ENCODE measurements around the gene FBXW12.

The FBXW12 gene

GRCh38 chr3:48416091-48416505, 44.1 kb downstream of the FBXW12 start:
- TF ChIP-seq SPI1 (IDR thresholded peaks at IDR 0.05; ENCODE audit: borderline replicate concordance, low read depth), result no peak
- TF ChIP-seq CTCF (IDR thresholded peaks at IDR 0.05; ENCODE audit: insufficient read depth, low read length), result no peak
- no peak for TF ChIP-seq POLR2AphosphoS5 (IDR thresholded peaks at IDR 0.05; ENCODE audit: low read depth)
- no peak for TF ChIP-seq GABPA (IDR thresholded peaks at IDR 0.05; ENCODE audit: low read depth)
- no peak for TF ChIP-seq REST (IDR thresholded peaks at IDR 0.05; ENCODE audit: insufficient replicate concordance, low read depth)
- no peak overlapping the region for H3K4me3 ChIP-seq (replicated peaks; ENCODE audit: insufficient read depth, low read length)
- DNase-seq (ENCODE audit: low read depth in 1 of 2, low spot score in 1 of 2), result no peak
- no peaks in the 10 kb centered on the region for H3K27me3 ChIP-seq (ENCODE audit: insufficient read depth, poor library complexity, severe bottlenecking)
- H3K27ac ChIP-seq (replicated peaks), result no peak overlapping the region

- no peak for TF ChIP-seq POLR2AphosphoS5 (IDR thresholded peaks at IDR 0.05; ENCODE audit: low read depth)
- no peak for TF ChIP-seq SPI1 (IDR thresholded peaks at IDR 0.05; ENCODE audit: borderline replicate concordance, low read depth)
- TF ChIP-seq GABPA (IDR thresholded peaks at IDR 0.05; ENCODE audit: low read depth), result no peak
- no peak for TF ChIP-seq CTCF (IDR thresholded peaks at IDR 0.05; ENCODE audit: insufficient read depth, low read length)
- no peak for TF ChIP-seq REST (IDR thresholded peaks at IDR 0.05; ENCODE audit: insufficient replicate concordance, low read depth)
- no peaks in the 10 kb centered on the region for H3K27me3 ChIP-seq (ENCODE audit: insufficient read depth, poor library complexity, severe bottlenecking)
- H3K27ac ChIP-seq (replicated peaks), result no peak overlapping the region
- no peak overlapping the region for H3K4me3 ChIP-seq (replicated peaks; ENCODE audit: insufficient read depth, low read length)
- DNase-seq (ENCODE audit: low read depth in 1 of 2, low spot score in 1 of 2), result no peak
These were observed 44.5 kb downstream of the FBXW12 start for GRCh38 chr3:48416546-48416945.

GRCh38 chr3:48417529-48418108, 45.6 kb downstream of the FBXW12 start:
- Histone ChIP-seq H3K27ac (replicated peaks) (no peak overlapping the region), H3K4me3 (replicated peaks; ENCODE audit: insufficient read depth, low read length) (no peak overlapping the region), H3K27me3 (ENCODE audit: insufficient read depth, poor library complexity, severe bottlenecking) (no peaks in the 10 kb centered on the region)
- DNase-seq (ENCODE audit: low read depth in 1 of 2, low spot score in 1 of 2), result no peak
- TF ChIP-seq CTCF (IDR thresholded peaks at IDR 0.05; ENCODE audit: insufficient read depth, low read length) (no peak), GABPA (IDR thresholded peaks at IDR 0.05; ENCODE audit: low read depth) (no peak), SPI1 (IDR thresholded peaks at IDR 0.05; ENCODE audit: borderline replicate concordance, low read depth) (no peak), POLR2AphosphoS5 (IDR thresholded peaks at IDR 0.05; ENCODE audit: low read depth) (no peak), REST (IDR thresholded peaks at IDR 0.05; ENCODE audit: insufficient replicate concordance, low read depth) (no peak)

All from HL-60 (cell line).